HL-60/S4 treated with phorbol 12-myristate 13-acetate at 8.2 ng/mL for 4 days and 3 days (cell line): ENCODE results near the gene CSNK1G1.

Experiments
- in situ Hi-C: fragments of 300-500 bp; cut with MboI; formaldehyde crosslinking; loops from 2 replicates; pipeline ENCODE4 v1.15.0; 2022; ENCODE audit warnings: low sequenced_read_pairs

CSNK1G1 gene

GRCh38 chr15:64156652-64157331, 199.2 kb downstream of the CSNK1G1 start:
- in situ Hi-C loops, result no loop called here

GRCh38 chr15:64155802-64156651, 199.9 kb downstream of the CSNK1G1 start:
- in situ Hi-C loops, result no loop called here

GRCh38 chr15:64153480-64154367, 202.2 kb downstream of the CSNK1G1 start:
- in situ Hi-C loops, result no loop called here

- in situ Hi-C loops, result no loop called here
These were observed 203.2 kb downstream of the CSNK1G1 start for GRCh38 chr15:64152507-64153387.

- in situ Hi-C loops, result no loop called here
These were observed 204.1 kb downstream of the CSNK1G1 start, which contains the start of gene SNX22 for GRCh38 chr15:64151727-64152506. Gene SNX22, plus strand, starts transcription at chr15:64151731. Its CDS starts 45 bp downstream, at chr15:64151776.

- in situ Hi-C loops, result no loop called here
These were observed 205.9 kb downstream of the CSNK1G1 start for GRCh38 chr15:64149893-64150578.

- in situ Hi-C loops, result no loop called here
These were observed 206.5 kb downstream of the CSNK1G1 start for GRCh38 chr15:64149424-64149823.

GRCh38 chr15:64148581-64148980, 207.4 kb downstream of the CSNK1G1 start:
- in situ Hi-C loops, result no loop called here

GRCh38 chr15:64148168-64148567, 207.8 kb downstream of the CSNK1G1 start:
- in situ Hi-C loops, result no loop called here

- in situ Hi-C loops, result no loop called here
These were observed 208.9 kb downstream of the CSNK1G1 start for GRCh38 chr15:64146885-64147681.

- in situ Hi-C loops, result no loop called here
These were observed 209.5 kb downstream of the CSNK1G1 start for GRCh38 chr15:64146520-64146884.

- in situ Hi-C loops, result no loop called here
These were observed 209.9 kb downstream of the CSNK1G1 start for GRCh38 chr15:64146041-64146440.

GRCh38 chr15:64144565-64145281, 211.2 kb downstream of the CSNK1G1 start:
- in situ Hi-C loops, result no loop called here

- in situ Hi-C loops, result no loop called here
These were observed 211.8 kb downstream of the CSNK1G1 start for GRCh38 chr15:64144192-64144564.

GRCh38 chr15:64143276-64143675, 212.7 kb downstream of the CSNK1G1 start:
- in situ Hi-C loops, result no loop called here

GRCh38 chr15:64141798-64142512, 214.0 kb downstream of the CSNK1G1 start:
- in situ Hi-C loops, result no loop called here
